Esophagus (tissue), 2 donors: ENCODE data around the gene KIF3B. TPM values are rescaled to one million over a fixed set of nuclear protein-coding genes. Genes with fewer than 3 reads are reported as not detected.
"Not testable (repeated sequence)": the region's sequence is repeated elsewhere in the genome, so short reads cannot be mapped to it uniquely, and the experiment has no call there.

ENCODE experiments used
- H3K27ac ChIP-seq, 2 donors: one replicate each; pipeline ENCODE4 v1.5.1; 2013; ENCODE audit warnings: low read depth in 2 of 2, mild to moderate bottlenecking in 2 of 2, inconsistent platforms in 1 of 2, low read length in 1 of 2, moderate library complexity in 1 of 2
- H3K27me3 ChIP-seq, 2 donors: one replicate each; pipeline ENCODE4 v1.6.1; 2013; ENCODE audit warnings: low read length in 2 of 2, control low read depth in 1 of 2, mild to moderate bottlenecking in 1 of 2; ENCODE audit not compliant: insufficient read depth in 2 of 2, control insufficient read depth in 1 of 2
- H3K36me3 ChIP-seq, 2 donors: one replicate each; pipeline ENCODE4 v1.6.1; 2013; ENCODE audit warnings: low read length in 1 of 2; ENCODE audit not compliant: control insufficient read depth in 2 of 2, insufficient read depth in 2 of 2
- H3K4me1 ChIP-seq, 2 donors: one replicate each; pipeline ENCODE4 v1.6.1; 2013; ENCODE audit warnings: low read length in 1 of 2; ENCODE audit not compliant: control insufficient read depth in 2 of 2, insufficient read depth in 2 of 2
- H3K4me3 ChIP-seq, 2 donors: one replicate each; pipeline ENCODE4 v1.5.1; 2013; ENCODE audit warnings: low read length in 2 of 2, mild to moderate bottlenecking in 2 of 2, low read depth in 1 of 2, moderate library complexity in 1 of 2
- H3K9me3 ChIP-seq, 2 donors: one replicate each; pipeline ENCODE4 v1.6.1; 2013; ENCODE audit warnings: mild to moderate bottlenecking in 2 of 2, low read depth in 1 of 2, low read length in 1 of 2, moderate library complexity in 1 of 2; ENCODE audit not compliant: control insufficient read depth in 2 of 2, insufficient read depth in 1 of 2
- WGBS, 2 donors: extraction: QIAGEN DNeasy Blood & Tissue Kit; methylation state at CpG; one replicate each; pipeline ENCODE4 v1.1.7; 2013; 5-methylcytosine and 5-hydroxymethylcytosine counted together
- polyA plus RNA-seq, 2 donors: library from polyadenylated mRNA; stranded (reverse); fragments of 200-250 nt; gene quantifications; one replicate each; pipeline ENCODE4 v1.2.3, GENCODE V29; 2013
- donor health status: healthy with polysubstance abuse.
- donor health status: Bipolar disorder and iron deficiency.

KIF3B gene
- polyA plus RNA-seq, 2 donors: 2.6 to 4.5 TPM

DNA sequence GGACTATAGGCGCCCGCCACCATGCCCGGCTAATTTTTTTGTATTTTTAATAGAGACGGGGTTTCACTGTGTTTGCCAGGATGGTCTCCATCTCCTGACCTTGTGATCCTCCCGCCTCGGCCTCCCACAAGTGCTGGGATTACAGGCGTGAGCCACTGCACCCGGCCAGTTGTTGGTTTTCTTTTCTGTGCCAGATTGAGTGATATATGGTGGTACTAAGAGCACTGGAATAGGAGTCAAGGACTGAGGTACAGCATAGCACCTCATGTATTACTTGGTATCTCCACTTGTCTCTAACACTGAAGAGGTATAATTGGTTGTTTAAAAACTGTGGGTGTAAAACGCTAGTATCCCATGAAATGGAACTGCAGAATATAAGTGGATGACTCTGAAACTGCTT is 106.0 kb downstream of the KIF3B start:
- 95 to 97% methylated on average over 9 of the region's 9 CpGs for WGBS, 2 donors
- H3K4me3 ChIP-seq, H3K36me3 ChIP-seq, H3K27ac ChIP-seq, H3K27me3 ChIP-seq, H3K9me3 ChIP-seq, H3K4me1 ChIP-seq: not testable (repeated sequence)

Other genes starting within 250 kb of the KIF3B start
- 1 to 10 TPM; 1.3 to 2.9 TPM for gene HCK, start 225.4 kb upstream of the KIF3B start, polyA plus RNA-seq
- gene TM9SF4, start 167.9 kb upstream of the KIF3B start, polyA plus RNA-seq: 10 to 100 TPM; 22.9 to 26.6 TPM
- 1 to 10 TPM; 4.1 to 6.4 TPM for gene PLAGL2, start 69.9 kb upstream of the KIF3B start, polyA plus RNA-seq
- gene POFUT1, start 69.8 kb upstream of the KIF3B start, polyA plus RNA-seq: 1 to 10 TPM; 5.2 to 7.8 TPM
- 10 to 100 TPM; 13.3 to 19.7 TPM for gene ASXL1, start 80.7 kb downstream of the KIF3B start, polyA plus RNA-seq